22Rv1 (cell line): Measurements from ENCODE around the gene DRICH1.

Source experiments
- CTCF ChIP-seq: fragments of 450-650 bp; IDR thresholded peaks from 2 replicates; pipeline ENCODE4 v1.5.1; 2017; ENCODE audit warnings: mild to moderate bottlenecking
- ZFX ChIP-seq: fragments of 450-650 bp; IDR thresholded peaks from 2 replicates; pipeline ENCODE4 v1.6.1; 2017; ENCODE audit warnings: antibody characterized with exemption, borderline replicate concordance

DNA sequence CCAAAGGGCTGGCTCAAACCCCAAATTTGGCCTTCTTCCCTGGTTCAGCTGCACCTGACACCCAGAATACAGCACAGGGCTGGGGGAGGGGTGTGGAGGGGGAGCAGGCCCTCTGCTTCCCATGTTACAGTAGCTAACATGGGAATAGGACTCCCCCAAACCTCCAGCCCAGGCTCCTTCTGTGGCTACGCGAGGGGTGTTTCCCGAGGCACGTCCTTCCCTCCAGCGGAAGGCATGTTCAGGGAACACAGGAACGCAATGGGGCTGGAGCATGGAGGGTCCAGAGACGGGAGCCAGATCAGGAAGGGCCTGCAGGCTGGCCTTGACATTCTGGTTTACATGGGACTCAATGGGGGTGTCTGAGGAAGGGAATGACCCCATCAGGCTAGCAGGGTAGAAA is 40.3 kb downstream of the DRICH1 start:
- TF ChIP-seq CTCF (no peak), ZFX (no peak)
